Type B pancreatic cell (in vitro differentiated cells): ENCODE data around the gene U2AF1L4. TPM values are rescaled to one million over a fixed set of nuclear protein-coding genes. Genes with fewer than 3 reads are reported as not detected.

Experiments used
- DNase-seq: peaks from one replicate; pipeline ENCODE4 v3.0.0; 2021; ENCODE audit warnings: mixed read lengths; ENCODE audit not compliant: unreplicated experiment; ENCODE audit errors: extremely low spot score
- H3K27ac Mint-ChIP-seq: 2 replicates; pipeline ENCODE4 v1.8.0; 2021; ENCODE audit warnings: mild to moderate bottlenecking, mixed read lengths
- H3K27me3 Mint-ChIP-seq: 2 replicates; pipeline ENCODE4 v1.8.0; 2021; ENCODE audit warnings: mixed read lengths
- H3K36me3 Mint-ChIP-seq: 2 replicates; pipeline ENCODE4 v1.8.0; 2021; ENCODE audit warnings: mixed read lengths
- H3K4me1 Mint-ChIP-seq: one replicate; pipeline ENCODE4 v1.8.0; 2021; ENCODE audit warnings: mixed read lengths; ENCODE audit not compliant: unreplicated experiment
- H3K4me3 Mint-ChIP-seq: 2 replicates; pipeline ENCODE4 v1.8.0; 2021; ENCODE audit warnings: mild to moderate bottlenecking, mixed read lengths
- H3K9me3 Mint-ChIP-seq: 2 replicates; pipeline ENCODE4 v1.8.0; 2021; ENCODE audit warnings: mixed read lengths
- CTCF ChIP-seq: fragments of 200-600 bp; sonication (generic); conservative IDR thresholded peaks from 2 replicates; pipeline ENCODE4 v1.5.0; 2021; ENCODE audit warnings: antibody characterized with exemption, mild to moderate bottlenecking
- total RNA-seq: library from RNA; stranded (reverse); gene quantifications from 2 replicates; pipeline ENCODE4 v1.2.1, GENCODE V29; 2021; ENCODE audit warnings: low replicate concordance

U2AF1L4 gene
- total RNA-seq, 1 donor from 2014 or later: 25.4 TPM

DNA sequence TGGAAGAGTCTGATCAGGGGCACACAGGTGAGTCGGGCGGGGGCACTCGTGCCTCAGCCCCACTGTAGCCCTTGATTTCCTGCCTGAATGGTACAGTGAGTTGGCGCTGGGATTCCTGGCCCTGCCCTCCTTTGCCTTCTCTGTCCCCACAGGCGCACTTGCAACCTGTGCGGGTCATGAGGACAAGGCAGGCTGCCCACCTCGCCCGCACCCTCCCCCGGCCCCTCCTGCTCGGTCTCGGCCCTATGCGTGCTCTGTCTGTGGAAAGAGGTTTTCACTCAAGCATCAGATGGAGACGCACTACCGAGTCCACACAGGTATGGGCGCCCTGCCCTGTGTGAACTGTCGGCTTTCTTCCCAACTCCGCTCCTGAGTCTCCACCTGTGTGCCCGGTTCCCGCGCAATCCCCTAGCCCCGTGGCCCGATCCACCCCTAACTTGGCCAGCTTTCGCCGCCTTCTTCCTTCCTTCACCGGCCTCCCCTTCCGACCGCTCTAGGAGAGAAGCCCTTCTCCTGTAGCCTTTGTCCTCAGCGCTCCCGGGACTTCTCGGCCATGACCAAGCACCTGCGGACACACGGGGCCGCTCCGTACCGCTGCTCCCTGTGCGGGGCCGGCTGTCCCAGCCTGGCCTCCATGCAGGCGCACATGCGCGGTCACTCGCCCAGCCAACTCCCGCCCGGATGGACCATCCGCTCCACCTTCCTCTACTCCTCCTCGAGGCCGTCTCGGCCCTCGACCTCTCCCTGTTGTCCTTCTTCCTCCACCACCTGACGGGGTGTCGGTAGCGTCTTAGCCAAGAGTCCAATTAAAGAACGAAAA, 29.0 kb downstream of the U2AF1L4 start:
- no peak for TF ChIP-seq CTCF
- Mint-ChIP-seq H3K9me3 (no peaks in the 10 kb centered on the region), H3K4me1 (peaks cover 13% of the 10 kb centered on the region), H3K27me3 (no peaks in the 10 kb centered on the region), H3K4me3 (peak overlapping the region; percentile 93), H3K27ac (peak overlapping the region; percentile 86), H3K36me3 (no peaks in the 10 kb centered on the region)
- no peak for DNase-seq

DNA sequence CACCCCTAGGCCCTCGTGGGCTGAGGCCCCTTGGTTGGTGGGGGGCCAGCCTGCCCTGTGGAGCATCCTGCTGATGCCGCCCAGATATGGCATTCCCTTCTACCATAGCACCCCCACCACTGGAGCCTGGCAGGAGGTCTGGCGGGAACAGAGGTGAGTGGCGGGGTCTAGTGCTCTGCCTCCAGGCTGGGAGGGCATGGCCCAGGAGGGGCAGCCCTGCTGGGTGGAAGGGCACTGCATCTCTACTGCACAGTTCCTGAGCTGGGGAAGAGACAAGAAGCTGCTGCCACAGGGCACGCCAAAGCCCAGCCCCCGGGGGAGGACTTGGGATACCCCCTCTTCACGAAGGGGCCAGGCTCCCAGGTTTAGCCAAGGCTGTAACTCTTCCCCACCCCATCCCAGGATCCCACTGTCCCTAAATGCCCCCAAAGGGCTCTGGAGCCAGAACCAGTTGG, 29.8 kb downstream of the U2AF1L4 start:
- no peak for TF ChIP-seq CTCF
- Mint-ChIP-seq H3K36me3 (no peaks in the 10 kb centered on the region), H3K4me1 (peaks cover 13% of the 10 kb centered on the region), H3K27ac (no peak overlapping the region), H3K9me3 (no peaks in the 10 kb centered on the region), H3K27me3 (no peaks in the 10 kb centered on the region), H3K4me3 (peak overlapping the region; percentile 93)
- no peak for DNase-seq

- no peaks in the 10 kb centered on the region for H3K36me3 Mint-ChIP-seq
- H3K27ac Mint-ChIP-seq: peak overlapping the region; percentile 23
Measured at GRCh38 chr19:35714601-35715354, 30.4 kb downstream of the U2AF1L4 start.

DNA sequence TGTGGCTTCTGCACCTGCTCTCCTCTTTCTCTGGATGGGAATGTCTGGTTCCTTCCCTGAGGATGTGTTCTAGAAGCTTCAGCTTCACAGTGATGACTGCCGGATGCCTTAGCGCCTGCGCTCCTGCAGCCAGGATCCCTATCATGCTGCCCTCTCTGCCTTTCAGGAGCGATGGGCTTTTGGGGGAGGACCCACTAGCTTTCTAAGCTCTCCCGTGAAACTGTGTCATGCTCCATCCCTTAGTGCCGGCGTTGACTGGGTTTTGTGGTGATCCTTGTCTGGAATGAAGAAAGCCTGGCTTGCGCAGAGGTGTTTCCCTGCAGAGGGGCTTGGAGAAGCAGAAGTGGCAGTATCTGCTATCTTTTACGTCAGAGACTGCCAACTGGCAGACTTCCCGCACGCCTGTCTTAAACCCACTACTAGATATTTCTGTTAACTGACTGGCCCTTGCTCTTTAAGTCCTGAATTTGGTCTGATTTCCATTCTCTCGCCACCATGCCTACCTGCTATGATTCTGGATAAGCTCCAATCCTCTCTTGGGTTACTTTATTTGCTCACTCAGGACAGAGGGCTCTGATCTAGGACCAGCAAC, 31.2 kb downstream of the U2AF1L4 start:
- H3K27me3 Mint-ChIP-seq: no peaks in the 10 kb centered on the region
- no peaks in the 10 kb centered on the region for H3K9me3 Mint-ChIP-seq
- H3K36me3 Mint-ChIP-seq: no peaks in the 10 kb centered on the region
- DNase-seq: no peak
- H3K4me3 Mint-ChIP-seq: no peak overlapping the region
- H3K4me1 Mint-ChIP-seq: peaks cover 9% of the 10 kb centered on the region
- no peak overlapping the region for H3K27ac Mint-ChIP-seq
- no peak for TF ChIP-seq CTCF

More at GRCh38 chr19:35714601-35715354, 30.4 kb downstream of the U2AF1L4 start:
- Mint-ChIP-seq H3K9me3 (no peaks in the 10 kb centered on the region), H3K4me1 (peaks cover 13% of the 10 kb centered on the region), H3K4me3 (peak overlapping the region; percentile 76), H3K27me3 (no peaks in the 10 kb centered on the region)
- peak; percentile 28 for TF ChIP-seq CTCF
- DNase-seq: no peak

- Mint-ChIP-seq H3K4me1 (peaks cover 9% of the 10 kb centered on the region), H3K9me3 (no peaks in the 10 kb centered on the region), H3K4me3 (no peak overlapping the region), H3K27me3 (no peaks in the 10 kb centered on the region), H3K36me3 (no peaks in the 10 kb centered on the region), H3K27ac (no peak overlapping the region)
- no peak for DNase-seq
- no peak for TF ChIP-seq CTCF
Measured at GRCh38 chr19:35713506-35713850, 31.7 kb downstream of the U2AF1L4 start.
